HG02678 (cell line): ENCODE measurements around the gene STIM1.
"Not testable (repeated sequence)": the region's sequence is repeated elsewhere in the genome, so short reads cannot be mapped to it uniquely, and the experiment has no call there.

Experiments used
- ATAC-seq: cut with Tn5 transposase; IDR thresholded peaks from one replicate; pipeline ENCODE4 v1.9.1; 2021; ENCODE audit warnings: mild to moderate bottlenecking, moderate library complexity; ENCODE audit not compliant: unreplicated experiment

The STIM1 gene

GRCh38 chr11:3853899-3854659 lies 1.4 kb upstream of the STIM1 start:
- ATAC-seq: peak; percentile 33

GRCh38 chr11:3854660-3854976 lies 846 bp upstream of the STIM1 start:
- no peak for ATAC-seq

GRCh38 chr11:3855808-3856491 lies 486 bp downstream of the STIM1 start:
- ATAC-seq: peak; percentile 22

- ATAC-seq: no peak
These were observed 1.5 kb downstream of the STIM1 start for GRCh38 chr11:3856856-3857553.

- ATAC-seq: no peak
These were observed 2.2 kb downstream of the STIM1 start for GRCh38 chr11:3857628-3858027.

GRCh38 chr11:3859373-3859881 lies 4.0 kb downstream of the STIM1 start:
- ATAC-seq: peak; percentile 30

GRCh38 chr11:3860375-3860774 lies 4.9 kb downstream of the STIM1 start:
- ATAC-seq: no peak

- not testable (repeated sequence) for ATAC-seq
These were observed 5.5 kb downstream of the STIM1 start for GRCh38 chr11:3860898-3861393.

GRCh38 chr11:3861683-3862082 lies 6.2 kb downstream of the STIM1 start:
- ATAC-seq: no peak

GRCh38 chr11:3865388-3866193 lies 10.1 kb downstream of the STIM1 start:
- no peak for ATAC-seq

- ATAC-seq: no peak
These were observed 10.7 kb downstream of the STIM1 start for GRCh38 chr11:3866206-3866605.

- no peak for ATAC-seq
These were observed 11.4 kb downstream of the STIM1 start for GRCh38 chr11:3866836-3867208.

- peak; percentile 58 for ATAC-seq
These were observed 12.0 kb downstream of the STIM1 start for GRCh38 chr11:3867209-3868091.

- ATAC-seq: no peak
These were observed 18.4 kb downstream of the STIM1 start for GRCh38 chr11:3873712-3874349.

GRCh38 chr11:3876613-3877012 lies 21.1 kb downstream of the STIM1 start:
- ATAC-seq: no peak

GRCh38 chr11:3877364-3878257 lies 22.1 kb downstream of the STIM1 start:
- no peak for ATAC-seq

- ATAC-seq: no peak
These were observed 22.8 kb downstream of the STIM1 start for GRCh38 chr11:3878258-3878584.

- ATAC-seq: peak; percentile 46
These were observed 23.9 kb downstream of the STIM1 start for GRCh38 chr11:3879216-3879966.
